Left renal pelvis (tissue), 4 donors: ENCODE results near the gene DEPDC1B. TPM values are rescaled to one million over a fixed set of nuclear protein-coding genes. Genes with fewer than 3 reads are reported as not detected.
"Not testable (repeated sequence)": the region's sequence is repeated elsewhere in the genome, so short reads cannot be mapped to it uniquely, and the experiment has no call there.

Experiments
- DNase-seq, 4 donors: peaks; one replicate each; pipeline ENCODE4 v3.0.0-alpha.2; 2013; ENCODE audit warnings: low read depth in 4 of 4, low spot score in 3 of 4
- polyA plus RNA-seq, 4 donors: library from polyadenylated mRNA; unstranded; fragments of 120-200 nt; gene quantifications; one replicate each; pipeline ENCODE4 v1.2.1, GENCODE V29; 2013; ENCODE audit not compliant: insufficient read length in 4 of 4

DEPDC1B gene
- polyA plus RNA-seq, 4 donors: 9.3 to 29.6 (median 28.4) TPM

DNA sequence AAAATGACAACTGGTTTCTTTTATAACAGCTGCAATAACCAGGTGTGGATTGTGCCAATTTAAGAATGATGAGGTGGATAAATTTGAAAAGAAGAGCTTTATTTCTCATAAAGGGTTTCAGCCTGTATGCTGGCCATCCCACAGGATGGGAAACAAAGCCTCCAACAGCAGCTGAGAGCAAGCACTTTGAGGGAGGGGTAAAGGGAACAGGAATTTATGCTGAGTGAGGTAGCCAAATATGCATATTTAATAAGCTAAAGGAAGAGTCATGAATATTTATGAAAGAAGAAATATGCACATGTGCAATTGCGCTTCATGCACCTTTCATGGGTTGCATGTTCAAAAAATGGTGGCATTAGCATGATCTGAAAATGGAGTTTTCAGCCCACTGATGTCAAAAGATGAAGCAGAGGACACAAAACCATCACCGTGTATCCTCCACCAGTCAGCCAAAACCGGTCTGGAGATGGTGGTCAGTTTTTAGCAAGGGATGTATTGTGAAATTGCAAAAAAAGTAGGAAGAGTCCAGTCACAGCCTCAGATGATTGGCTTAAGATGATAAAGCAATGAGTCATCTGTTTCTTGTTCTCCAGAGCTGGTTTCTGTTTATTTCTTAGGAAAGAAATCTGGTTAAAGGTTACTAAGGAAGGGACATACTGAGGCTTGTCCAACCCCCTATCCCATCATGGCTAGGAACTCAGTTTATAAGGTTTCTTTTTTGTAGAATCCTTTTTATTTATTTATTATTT is 47.9 kb downstream of the DEPDC1B start:
- no peak for DNase-seq

DNA sequence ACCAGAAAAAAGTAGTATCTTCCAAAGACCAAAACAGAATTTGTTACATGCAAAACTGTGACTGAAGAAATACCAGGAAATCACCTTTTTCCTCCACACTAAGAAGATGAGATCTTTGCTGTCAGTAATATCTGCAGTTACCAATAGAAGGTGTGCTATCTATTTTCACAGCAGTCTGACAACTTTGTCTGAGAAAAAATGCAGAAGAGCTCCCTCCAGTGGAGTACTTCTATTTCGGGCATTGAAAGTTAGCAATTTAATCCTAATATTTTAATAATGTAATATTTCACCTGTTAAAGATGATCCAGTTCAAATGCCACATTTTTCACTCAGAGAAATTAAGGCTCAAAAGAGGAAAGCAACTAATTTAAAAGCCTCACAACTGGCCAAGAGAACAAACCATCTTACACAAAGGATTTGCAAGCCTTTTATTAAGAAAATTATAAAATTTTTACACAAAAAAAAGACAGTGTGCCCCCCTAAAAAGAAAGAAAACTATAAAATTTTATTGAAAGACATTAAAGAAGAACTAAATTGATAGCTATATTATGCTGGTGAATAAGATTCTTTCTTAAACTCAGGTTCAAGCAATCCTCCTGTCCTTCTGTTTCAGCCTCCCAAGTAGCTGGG is 50.6 kb downstream of the DEPDC1B start:
- DNase-seq: no peak

DNA sequence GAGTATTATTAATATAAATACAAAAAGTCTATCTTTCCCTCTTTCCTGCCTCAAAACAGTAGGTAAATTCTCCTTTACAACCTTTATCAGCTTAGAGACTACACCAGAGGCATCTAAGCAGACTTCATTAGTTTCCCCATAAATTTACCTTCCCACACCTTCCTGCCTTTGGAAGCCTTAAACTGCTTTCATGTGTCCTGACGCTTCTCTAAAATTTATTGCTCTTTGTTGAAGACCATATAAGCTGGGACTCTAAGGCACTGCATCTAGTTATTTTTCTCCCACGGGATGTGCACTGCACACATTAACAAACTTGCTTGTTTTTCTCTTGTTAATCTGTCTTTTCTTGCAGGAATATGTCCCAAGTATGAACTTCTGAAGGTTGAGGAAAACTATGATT is 51.8 kb downstream of the DEPDC1B start:
- DNase-seq: no peak

DNA sequence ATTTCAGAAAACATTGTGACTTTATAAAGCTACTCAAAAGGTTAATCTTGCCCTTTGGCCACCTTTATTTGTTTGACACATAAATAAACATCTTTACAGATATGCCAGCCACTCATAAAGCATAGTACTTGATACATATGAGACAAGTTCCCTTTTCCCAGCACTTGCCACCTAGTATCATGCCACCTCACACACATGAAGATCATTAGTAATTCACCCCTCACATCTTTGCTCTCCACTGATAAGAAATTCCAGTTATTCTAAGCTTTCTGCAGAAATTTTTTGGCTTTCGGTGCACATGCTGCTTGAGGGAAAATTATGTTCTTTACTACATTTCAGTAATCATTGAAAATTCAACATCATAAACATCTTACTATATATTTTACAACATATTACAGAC is 59.1 kb downstream of the DEPDC1B start:
- no peak for DNase-seq

DNA sequence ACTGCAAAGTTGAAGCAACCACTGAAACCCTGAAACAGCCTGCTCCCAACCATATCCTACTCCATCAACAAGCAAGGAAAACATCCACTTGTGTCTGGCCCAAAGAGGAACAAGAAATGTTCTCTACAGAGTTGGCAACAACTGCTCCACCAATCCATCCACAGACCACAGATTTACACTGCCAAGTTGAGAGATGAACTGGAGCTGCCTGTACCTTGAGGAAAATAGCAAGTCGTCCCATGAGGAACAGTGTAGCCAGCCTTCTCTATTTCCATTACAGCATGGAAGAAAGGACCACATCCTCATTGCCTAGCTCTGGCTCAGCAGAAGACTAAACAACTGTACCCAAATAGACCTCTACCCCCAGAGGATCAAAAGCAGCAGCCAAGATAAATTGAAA is 60.4 kb downstream of the DEPDC1B start:
- DNase-seq: no peak

DNA sequence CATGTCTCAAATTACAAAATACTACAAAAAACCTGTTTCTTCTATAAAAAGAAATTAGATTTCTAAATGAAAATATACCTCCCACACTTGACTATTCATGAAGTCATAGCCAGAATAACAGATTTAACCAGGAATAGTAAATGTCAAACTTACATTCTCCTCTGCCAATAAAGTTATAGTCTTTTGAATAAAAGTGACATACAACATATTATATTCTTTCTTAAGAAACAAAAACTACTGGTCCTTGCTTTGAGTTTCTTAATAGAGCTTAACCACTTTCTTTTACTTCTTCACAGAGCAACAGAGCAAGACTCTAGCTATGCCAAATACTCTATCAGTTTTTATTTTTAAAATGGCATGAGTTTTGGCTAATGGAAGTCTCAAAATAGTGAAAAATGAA is 61.7 kb downstream of the DEPDC1B start:
- no peak for DNase-seq

DNA sequence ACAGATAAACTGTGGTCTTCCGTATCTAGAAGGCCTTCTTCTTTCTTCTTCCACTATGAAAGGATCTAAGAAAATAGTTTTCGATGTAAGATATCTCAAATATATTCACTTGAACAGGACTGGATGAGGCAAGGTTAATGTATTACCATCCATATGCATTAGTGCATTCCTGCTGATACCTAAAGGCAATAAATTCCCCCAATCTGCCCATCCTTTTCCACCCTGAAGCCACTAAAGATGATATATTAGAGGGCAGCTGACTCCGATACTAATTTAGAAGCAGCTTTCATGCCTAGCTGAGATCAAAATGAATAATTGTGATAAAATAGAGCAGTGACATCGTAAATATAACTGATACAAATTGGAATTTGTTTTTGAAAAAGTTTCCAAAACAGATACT is 63.3 kb downstream of the DEPDC1B start:
- no peak for DNase-seq

DNA sequence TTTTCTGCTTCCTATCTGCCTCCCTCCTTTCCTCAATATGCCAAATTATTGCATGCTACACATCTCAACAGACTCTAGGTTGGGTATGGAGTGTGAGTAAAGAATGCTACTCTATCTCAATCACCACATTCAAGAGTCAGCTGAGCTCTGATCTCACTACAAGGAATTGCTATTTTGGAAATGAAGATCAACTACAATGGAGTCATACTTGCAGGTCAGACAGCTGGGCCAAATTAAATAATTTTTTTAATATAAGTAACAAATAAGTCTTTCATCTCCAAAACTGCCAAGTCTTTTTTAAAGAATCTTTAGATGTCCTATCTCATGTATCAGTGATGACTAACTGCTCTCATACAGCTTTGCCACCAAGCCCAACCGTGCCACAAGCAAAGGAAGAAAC is 64.0 kb downstream of the DEPDC1B start:
- DNase-seq: no peak

DNA sequence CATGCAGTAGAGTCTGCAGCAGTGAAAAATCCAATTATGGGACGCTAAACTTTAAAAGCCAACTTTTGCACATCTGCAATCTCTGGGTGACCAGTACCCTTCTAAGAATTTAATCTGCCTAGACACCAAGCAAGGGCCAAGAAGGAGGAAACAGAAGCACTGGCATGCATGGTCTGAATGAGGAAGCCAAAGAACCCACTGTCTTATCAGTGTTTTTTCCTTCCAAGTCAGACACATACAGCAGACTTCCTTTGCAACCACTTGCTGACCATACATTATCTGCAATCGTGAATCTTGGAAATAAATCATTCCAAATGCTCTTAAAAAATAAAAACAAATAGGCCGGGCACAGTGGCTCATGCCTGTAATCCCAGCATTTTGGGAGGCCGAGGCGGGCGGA is 65.9 kb downstream of the DEPDC1B start:
- no peak for DNase-seq

DNA sequence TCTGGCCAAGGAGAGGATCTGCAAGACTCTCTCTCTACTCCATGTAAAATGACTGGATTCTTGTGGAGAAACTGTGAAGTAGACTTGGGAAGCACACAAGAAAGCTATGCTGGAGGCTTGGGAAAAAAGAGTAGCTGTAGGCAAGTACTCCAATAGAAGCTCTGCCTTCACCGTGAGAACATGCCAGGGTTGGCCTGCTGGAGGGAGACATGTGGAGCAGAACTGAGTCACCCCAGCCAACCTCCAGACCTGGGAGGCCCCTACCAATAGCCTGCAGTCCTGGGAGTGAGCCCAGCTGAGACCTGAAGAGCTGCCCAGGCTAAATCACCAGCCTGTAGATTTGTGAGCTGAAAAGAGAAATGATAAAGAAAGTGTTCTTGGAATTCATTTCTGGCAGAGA is 66.6 kb downstream of the DEPDC1B start:
- DNase-seq: no peak

DNA sequence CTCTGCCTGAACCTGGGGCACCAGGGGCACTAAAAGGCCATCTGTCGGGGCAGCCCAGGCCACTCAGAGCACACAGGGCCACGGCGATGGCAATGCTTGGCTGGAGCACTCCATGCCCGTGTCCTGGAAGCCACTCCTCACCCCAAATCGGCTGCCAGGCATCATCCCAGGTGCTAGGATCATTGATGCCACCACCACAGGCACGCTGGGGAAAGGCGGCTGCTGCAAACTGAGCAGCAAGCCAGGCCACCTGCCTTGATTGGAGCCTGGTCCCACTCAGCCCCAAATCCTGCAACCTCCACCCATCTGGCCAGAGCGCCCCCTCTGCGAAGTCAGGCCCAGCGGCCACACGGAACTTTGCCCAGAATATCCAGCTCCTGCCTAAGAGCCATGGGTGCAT is 67.8 kb downstream of the DEPDC1B start:
- no peak for DNase-seq

DNA sequence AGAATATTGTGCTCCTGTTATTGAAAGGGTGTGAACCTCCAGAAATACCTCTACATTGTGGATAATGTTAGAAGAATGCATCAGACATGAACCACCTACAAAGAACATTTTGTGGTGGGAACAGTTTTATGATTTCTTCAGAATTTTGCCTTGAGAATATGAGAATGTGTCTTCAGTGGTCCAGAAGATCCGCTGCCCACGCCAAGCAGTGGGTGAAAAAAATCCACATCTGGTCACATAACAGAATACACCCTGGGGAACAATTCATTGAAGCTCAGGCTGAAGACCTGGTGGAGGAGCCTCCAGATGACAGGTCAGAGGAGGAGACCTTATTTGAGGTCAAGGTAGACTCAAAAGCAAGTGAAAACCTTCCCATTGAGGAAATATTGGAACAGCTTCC is 69.1 kb downstream of the DEPDC1B start:
- DNase-seq: no peak

DNA sequence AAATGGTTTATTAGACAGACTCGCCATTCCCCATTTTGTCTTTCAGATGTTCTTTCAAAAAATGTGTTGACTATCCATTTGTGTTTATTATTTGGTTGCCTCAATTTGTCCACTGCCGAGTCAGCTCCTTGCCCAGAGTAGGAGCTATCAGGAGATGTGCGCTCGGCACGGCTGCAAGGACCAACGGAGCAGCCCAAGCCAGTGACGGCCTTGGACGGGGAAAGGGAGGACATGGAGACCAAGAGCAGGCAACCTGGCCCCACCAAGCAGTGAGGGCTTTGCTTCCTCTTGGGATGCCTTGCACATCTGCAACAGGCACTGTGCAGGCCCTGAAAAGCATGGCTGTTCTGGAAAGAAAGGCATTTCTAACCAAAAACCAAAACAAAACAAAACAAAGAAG is 69.8 kb downstream of the DEPDC1B start:
- no peak for DNase-seq

DNA sequence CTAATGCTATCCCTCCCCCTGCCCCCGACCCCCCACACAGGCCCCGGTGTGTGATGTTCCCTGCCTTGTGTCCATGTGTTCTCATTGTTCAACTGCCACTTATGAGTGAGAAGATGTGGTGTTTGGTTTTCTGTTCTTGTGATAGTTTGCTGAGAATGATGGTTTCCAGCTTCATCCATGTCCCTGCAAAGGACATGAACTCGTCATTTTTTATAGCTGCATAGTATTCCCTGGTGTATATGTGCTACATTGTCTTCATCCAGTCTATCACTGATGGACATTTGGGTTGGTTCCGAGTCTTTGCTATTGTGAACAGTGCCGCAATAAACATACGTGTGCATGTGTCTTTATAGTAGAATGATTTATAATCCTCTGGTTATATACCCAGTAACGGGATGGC is 75.1 kb downstream of the DEPDC1B start:
- DNase-seq: not testable (repeated sequence)

DNA sequence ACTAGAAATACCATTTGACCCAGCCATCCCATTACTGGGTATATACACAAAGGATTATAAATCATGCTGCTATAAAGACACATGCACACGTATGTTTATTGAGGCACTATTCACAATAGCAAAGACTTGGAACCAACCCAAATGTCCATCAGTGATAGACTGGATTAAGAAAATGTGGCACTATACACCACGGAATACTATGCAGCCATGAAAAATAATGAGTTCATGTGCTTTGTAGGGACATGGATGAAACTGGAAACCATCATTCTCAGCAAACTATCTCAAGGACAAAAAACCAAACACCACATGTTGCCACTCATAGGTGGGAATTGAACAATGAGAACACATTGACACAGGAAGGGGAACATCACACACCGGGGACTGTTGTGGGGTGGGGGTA is 79.2 kb downstream of the DEPDC1B start:
- DNase-seq: not testable (repeated sequence)

DNA sequence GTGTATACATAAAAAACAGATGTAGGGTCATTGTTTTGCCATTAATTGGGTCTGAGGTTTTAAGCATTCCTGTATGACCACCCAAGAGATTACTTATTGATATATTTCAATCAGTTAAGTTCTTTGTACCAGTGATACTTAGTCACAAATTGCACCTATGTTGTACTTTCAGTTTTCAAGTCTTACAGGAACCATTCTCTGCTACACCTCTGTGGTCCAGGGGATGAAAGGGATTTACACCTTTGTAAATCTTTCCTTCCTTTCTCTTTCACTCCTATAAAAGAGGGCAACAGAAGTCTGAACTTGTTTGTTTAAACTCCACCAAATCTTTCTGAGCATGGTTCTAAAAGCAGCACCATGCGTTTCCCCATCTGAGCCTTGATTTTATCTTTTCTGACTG is 86.1 kb downstream of the DEPDC1B start:
- DNase-seq: no peak

DNA sequence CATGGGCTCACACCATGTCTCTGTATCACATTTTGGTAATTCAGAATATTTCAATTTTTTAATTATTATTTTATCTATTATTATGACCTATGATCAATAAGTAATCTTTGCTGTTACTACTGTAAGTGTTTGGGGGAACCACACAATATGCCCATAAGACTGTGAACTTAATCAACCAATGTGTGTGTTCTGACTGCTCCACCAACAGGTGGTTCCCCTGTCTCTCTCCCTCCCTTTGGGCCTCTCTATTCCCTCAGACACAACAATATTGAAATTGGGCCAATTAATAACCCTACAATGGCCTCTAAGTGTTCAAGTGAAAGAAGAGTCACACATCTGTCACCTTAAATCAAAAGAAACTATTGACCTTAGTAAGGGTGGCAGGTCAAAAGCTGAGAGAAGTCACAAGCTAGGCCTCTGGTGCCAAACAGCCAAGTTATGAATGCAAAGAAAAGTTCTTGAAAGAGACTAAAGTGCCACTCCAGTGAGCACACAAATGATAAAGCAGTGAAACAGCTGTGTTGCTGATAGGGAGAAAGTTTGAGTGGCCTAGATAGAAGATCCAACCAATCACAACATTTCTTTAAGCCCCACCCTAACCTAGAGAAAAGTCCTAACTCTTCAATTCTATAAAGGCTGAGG is 88.7 kb downstream of the DEPDC1B start:
- DNase-seq: no peak

DNA sequence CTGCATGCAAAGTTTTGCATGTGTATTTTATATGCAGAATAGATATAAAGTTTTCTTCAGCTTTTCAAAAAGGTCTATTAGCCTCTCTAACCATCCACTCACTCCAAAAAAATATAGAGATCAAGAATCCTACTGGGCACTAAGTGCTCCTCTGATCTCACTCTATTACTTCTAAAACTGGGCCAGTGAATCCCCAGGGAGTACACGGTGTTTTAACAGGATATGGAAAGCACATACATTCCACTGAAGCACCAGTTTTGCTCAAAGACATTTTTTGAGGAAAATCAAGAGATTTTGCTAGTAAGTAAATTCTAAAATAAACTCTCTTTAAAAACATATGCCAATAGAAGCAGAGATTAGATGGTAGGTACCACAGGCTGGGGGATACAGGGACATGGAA is 95.2 kb downstream of the DEPDC1B start:
- DNase-seq: no peak

DNA sequence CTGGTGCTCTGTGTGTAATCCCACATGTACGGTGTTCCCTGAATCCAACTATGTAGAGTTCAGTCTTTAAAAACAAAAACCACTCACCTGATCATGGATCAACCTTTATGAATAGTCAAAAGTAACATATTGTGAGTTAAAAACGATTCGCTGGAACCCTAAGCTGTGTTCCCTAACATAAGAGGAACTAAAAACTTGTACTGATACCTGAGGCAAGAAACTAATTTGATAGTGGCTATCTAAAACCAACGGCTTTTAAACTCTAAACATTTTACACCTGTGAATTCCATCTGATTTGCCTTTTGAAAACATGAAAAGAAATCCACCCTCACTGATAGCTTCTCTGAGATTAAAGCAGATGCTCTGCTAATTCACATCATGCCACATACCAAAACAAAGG is 101.5 kb downstream of the DEPDC1B start:
- no peak for DNase-seq

DNA sequence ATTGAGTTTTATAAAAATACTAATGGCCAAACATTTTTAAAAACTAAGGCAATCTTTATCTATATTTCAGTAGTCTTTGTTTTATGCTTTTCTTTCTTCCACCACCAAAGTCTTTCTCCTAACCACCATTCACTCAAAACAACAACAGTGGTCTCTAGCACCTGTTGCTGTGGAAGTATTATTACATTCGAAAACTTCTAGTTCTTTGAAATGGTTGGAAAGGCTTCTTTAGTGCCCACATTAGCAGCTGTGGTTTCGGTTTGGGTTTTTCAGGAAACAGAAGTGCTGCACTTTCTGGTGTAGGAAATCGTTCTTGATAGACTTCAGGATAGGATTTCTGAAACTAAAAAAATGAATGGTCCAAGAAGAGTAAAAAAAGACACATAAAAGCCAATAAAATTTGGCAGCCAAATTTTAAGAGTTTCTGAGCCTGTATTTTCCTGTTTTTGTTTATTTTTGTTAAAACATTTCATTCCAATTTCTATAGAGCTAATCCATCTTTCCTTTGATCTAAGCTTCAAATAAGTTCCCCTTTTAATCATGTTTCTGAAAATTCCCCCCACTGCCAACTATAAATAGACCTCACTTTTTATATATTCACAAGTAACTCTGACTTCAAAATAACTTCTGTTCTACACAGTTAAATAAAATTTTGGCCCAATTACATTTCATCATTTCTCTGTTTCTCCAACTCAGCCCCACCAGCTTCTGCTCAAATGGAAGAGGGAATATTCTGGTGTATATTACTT is 102.2 kb downstream of the DEPDC1B start:
- no peak for DNase-seq

DNA sequence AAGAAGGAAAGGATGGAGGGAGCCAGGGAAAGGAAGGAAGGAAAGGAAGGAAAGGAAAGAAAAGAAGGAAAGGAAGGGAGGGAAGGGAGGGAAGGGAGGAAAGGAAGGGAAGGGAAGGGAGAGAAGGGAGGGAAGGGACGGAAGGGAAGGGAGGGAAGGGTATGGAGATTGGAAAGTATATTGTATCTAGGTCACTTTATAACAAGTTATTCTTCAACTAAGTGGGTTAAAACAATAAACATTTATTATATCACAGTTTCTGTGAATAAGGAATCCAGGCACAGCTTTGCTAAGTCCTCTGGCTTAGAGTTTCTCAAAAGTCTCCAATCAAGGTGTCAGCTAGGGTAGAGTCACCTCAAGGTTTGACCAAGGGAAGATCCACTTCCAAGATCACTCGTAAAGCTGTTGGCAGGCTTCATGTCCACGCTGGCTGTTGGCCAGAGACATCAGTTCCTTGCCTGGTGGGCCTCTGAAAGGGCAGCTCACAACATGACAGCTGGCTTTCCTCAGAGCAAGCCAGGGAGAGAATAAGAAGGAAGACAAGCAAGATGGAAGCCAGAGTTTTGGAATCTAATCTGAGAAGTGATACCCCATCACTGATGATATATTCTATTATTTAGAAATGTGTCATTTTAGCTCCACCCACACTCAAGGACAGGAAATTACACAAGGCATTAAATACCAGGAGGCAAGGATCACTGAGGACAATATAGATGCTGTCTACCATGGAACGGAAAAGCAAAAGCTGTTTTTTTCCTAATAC is 105.1 kb downstream of the DEPDC1B start:
- no peak for DNase-seq
